ENCODE measurements around the gene GRK3.

GRCh38 chr22:25569983-25570382 lies 5.5 kb downstream of the GRK3 start:
- TF ChIP-seq, protein P1, sequence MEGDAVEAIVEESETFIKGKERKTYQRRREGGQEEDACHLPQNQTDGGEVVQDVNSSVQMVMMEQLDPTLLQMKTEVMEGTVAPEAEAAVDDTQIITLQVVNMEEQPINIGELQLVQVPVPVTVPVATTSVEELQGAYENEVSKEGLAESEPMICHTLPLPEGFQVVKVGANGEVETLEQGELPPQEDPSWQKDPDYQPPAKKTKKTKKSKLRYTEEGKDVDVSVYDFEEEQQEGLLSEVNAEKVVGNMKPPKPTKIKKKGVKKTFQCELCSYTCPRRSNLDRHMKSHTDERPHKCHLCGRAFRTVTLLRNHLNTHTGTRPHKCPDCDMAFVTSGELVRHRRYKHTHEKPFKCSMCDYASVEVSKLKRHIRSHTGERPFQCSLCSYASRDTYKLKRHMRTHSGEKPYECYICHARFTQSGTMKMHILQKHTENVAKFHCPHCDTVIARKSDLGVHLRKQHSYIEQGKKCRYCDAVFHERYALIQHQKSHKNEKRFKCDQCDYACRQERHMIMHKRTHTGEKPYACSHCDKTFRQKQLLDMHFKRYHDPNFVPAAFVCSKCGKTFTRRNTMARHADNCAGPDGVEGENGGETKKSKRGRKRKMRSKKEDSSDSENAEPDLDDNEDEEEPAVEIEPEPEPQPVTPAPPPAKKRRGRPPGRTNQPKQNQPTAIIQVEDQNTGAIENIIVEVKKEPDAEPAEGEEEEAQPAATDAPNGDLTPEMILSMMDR (IDR thresholded peaks at IDR 0.05; ENCODE audit: low read depth, low read length), result no peak
- TF ChIP-seq POLR2A (IDR thresholded peaks at IDR 0.05; ENCODE audit: extremely low read depth, insufficient read length) (no peak), MYC (IDR thresholded peaks at IDR 0.05; ENCODE audit: low read depth, low read length) (no peak), MAX (IDR thresholded peaks at IDR 0.05; ENCODE audit: low read depth, low read length) (no peak)
